Stimulated activated CD8-positive, alpha-beta memory T cell treated with anti-CD3 and anti-CD28 coated beads, Interleukin-7, amount 100 ng/mL, for 1 hour (primary cell): ENCODE measurements around the gene APEH.
"Not testable (repeated sequence)": the region's sequence is repeated elsewhere in the genome, so short reads cannot be mapped to it uniquely, and the experiment has no call there.

Experiments used
- DNase-seq, 2 donors: peaks; one replicate each; pipeline ENCODE4 v3.0.0-alpha.2; 2020; ENCODE audit warnings: low read depth in 2 of 2

Gene APEH

DNA sequence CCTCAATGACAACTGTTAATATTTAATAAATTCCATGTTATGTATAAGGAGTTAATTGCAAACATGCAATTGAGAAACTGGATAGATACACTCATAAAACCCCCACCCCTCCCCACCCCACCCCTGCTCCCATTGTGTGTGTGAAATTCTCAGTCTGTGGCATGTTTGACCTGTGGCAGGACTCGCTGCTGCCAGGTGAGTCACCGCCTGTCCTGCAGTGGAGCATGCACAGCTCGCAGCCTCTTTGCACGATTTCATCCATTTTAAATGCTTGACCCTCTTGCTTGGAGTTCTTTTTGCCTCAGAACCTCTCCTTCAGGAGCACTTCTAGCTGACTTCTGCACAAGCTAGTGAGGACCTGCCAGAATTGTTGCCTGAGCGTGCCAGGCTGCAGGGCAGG lies 5.3 kb upstream of the APEH start:
- DNase-seq: no peak

DNA sequence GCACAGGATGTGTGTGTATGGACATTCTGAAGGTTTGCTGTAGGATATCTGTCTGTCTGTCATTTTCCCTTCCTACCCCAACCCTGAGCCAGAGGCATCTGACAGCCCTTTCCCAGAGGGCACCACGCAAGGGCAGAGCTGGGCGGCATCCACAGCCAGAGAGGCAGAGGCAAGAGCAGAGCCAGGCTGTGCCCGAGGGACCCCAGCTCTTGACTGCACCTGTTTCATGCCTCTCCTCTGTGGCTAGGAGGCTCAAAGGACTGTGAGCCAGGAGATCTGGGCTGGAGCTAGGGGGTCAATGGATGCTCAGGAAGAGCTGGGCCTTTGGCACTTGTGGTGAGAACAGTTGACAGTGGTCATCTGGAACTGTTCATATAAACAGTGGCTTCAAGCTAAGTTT lies 4.8 kb upstream of the APEH start:
- DNase-seq: no peak

DNA sequence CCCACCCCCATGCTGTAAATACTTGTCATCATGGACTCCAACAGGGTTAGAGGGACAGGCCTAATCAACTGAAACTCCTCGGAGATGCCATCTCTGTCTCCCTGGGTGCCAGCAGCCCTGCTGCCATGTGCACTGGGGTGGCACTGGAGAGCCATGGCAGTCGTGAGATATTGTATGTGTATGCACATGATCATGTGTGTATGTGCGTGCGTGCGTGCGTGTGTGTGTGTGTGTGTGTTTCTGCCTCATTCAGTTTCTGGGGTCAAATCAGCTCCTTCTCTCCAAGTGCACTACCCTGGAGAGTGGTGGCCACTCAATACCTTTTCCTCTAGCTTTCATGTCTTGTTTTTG lies 3.2 kb upstream of the APEH start:
- DNase-seq: no peak

DNA sequence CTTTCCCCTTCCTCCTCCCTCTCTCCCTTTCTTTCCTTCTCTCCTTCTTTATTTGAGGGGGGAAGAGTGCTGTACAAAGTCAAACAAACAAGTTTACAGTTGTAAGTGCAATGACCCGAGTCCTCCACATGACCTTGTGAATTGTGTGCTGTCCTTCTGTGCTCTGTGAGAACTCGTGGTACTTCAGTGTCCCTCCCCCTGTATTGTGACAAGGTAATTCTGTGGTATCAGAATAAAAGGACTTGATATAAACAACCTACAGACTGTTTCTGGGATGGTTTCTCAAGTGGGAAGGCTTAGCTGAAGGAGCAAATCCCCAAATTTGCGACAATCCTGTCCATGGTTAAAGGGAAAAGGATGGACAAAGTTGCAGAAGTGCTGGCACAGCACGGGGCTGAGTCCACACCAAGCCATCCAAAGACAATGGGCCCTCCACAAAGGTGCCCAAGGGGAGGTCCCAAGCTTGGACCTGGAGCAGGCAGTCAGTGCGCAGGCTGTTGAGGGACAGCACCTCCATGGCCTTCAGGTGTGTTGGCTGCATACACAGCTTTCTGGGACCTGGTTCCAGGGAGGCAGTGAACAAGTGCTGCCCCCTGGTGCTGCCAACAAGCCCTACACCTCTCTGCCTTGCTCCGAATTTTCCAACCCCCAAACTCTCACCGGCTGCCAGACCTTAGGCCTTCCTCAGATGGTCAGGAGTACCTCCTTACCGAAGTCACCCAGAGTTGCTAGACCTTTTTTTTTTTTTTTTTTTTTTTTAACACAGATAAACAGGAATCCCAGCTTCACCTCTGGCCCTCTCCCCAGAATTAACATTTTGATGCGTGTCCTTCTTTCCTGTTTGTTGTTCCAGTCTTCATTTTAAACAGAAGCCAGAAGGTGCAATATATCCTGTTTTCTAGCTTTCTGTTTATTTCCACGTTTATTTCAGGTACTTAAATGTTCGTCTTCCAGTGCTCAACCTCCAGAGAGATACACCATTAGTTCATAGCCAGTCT lies 2.6 kb upstream of the APEH start:
- DNase-seq: peak; percentile 48 to 57

DNA sequence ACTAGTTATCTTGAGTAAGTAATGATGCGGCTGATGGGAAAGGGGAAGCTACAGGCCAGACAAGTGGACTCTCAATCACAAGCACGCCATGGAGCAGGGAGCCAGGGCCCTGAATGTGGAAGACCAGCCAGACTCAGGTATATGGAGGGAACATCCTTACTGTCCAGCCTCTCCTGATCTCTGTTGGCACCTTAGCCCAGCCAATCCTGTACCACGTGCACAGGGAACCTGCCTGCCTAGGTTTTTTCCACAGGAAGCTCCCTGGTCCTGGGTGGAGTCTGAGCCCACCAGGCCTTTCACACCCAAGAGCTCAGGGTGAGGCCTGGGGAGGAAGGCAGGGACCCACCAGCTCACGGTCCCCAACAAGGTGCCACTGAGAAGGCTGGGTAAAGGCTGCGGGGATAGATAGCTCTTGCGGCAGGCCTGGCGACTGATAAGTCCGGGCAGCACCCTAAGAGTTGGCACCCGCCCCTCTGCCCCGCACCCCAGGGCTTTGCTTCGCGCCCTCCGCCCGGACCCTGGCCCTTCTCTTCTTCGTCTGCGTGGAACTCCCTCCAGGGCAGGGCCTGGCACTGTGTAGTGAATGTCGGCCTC lies 933 bp upstream of the APEH start:
- DNase-seq: no peak

DNA sequence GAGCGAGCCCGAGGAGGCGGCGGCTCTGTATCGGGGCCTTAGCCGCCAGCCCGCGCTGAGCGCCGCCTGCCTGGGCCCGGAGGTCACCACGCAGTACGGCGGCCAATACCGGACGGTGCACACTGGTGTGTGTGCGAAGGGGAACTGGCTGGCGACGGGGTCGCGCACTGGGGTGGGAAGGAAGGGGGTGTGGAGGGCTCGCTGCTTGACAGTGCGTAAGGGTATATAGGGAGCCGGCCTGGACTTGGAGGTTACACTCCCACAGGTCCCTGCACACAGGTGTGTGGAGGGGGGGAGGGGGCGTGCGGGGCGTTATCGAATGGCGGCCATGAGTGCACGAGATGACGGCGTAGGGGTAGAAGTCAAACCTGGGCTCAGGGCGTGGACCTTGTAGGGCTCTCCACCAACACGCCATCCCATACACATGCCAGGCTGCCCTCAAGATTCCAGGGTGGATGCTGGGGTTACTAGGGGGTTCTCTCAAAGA lies 389 bp downstream of the APEH start:
- no peak for DNase-seq

DNA sequence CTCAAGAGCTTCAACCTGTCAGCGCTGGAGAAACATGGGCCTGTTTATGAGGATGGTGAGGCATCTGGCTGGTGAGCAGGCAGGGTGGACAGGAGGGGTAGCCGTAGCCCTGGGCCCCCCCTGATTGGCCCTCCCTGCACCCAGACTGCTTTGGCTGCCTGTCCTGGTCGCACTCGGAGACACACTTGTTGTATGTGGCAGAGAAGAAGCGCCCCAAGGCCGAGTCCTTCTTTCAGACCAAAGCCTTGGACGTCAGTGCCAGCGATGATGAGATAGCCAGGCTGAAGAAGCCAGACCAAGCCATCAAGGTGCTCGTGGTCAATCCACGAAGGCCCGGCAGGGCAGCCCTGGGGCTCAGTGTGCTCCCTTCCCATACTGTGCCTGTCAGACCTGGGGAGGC lies 1.8 kb downstream of the APEH start:
- DNase-seq: no peak

DNA sequence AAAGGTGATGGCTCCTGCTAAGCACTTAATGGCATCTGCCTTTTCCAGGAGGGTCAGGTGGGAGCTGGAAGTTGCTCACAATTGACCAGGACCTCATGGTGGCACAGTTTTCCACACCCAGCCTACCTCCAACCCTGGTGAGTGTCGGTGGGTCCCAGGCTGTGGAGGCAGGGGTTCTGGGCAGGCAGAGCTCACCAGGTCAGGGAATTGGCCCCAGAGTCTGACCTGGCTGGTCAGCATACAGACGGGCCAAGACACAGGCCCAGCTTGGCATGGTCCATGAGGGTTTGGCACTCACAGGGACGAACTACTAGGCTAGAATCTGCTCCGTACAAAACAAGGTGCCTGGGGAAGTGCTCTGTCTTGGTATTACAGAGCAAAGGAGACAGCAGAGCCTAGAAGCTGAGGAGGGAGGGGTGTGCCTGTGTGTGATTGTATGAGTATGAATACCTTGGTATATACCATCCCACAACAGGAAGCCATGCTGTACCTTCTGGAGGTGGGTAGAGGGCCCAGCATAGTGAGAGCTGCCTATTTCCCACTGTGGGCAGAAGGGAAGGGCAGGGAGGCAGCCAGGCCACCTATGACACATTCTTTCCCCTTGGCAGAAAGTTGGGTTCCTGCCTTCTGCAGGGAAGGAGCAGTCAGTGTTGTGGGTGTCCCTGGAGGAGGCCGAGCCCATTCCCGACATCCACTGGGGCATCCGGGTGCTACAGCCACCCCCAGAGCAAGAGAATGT lies 6.5 kb downstream of the APEH start:
- DNase-seq: no peak

DNA sequence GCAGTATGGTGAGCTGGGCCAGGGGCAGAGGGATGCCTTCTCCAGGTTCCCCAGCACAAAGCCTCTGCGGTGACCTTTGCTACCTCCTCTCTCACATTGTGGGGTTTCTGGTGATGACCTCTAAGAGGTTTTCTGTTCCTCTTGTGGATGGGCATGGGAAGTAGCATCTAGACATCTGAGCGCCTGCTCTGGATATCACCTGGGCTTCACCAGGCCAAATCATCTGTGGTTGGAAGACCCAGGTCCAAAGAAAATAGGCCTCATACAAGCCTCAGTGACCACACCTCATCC lies 7.0 kb downstream of the APEH start:
- no peak for DNase-seq

DNA sequence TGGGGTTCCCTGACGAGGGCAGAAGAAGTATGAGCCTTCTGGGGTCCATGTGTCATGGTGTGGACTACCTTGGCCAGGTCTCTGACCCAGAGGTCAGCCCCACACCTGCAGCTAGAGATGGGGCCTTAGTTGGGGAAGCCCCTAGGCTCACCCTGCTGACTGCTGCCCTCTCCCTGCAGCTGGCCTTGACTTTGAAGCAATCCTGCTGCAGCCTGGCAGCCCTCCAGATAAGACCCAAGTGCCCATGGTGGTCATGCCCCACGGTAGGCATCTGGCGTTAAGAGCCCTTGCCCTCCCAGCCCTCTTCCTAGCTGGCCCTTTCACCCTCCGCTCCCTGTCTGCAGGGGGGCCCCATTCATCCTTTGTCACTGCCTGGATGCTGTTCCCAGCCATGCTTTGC lies 7.4 kb downstream of the APEH start:
- DNase-seq: no peak

DNA sequence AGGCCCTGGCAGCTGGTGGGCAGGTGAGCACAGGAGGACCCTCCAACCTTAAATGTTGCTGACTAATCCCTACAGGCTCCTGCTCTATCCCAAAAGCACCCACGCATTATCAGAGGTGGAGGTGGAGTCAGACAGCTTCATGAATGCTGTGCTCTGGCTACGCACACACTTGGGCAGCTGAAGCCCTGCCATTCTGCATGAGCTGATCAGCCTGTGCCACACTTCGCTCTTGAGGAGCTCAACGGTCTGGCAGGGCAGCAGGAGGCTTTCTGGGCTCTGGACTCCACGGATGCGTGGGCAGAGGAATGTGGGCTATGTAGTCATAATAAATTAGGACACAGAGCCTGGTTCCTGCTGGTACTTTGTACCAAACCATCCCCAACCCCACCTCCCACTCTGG lies 9.0 kb downstream of the APEH start:
- DNase-seq: no peak

DNA sequence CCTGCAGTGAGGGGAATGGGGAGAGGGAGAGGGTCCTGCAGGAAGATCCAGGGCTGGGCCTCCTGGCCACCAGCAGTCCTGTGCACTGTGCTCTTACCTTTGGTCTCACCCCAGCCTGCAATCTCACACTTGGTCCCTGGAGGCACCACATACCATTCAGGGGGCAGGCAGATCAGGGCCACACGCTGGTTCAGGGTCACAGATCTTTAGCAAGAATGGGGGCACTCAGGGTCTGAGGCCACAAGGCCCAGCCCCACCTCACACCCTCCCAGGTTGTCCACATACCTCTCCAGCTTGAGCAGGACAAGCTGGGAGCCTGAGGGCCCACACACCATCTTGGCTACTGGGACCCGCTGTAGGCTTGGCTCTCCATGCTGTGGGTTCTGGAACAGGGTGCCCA lies 10.3 kb downstream of the APEH start:
- not testable (repeated sequence) for DNase-seq

DNA sequence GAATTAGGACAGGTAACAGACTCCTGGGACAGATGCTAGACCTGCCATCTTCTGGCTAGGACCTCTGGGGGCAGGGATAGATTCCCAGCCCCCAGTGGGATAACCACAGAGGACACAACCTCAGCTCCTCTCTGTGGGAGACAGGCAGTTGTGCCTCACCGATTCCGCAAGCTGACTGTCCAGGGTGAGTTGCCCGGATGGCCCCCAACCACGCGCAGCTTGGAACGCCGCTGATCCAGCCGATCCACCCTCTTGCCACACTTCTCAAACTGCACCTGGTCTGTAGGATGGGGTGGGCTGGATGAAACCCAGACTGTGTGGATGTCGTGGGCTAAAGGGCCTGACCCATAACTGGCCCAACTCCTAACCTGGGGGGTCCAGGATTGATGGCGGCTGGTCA lies 11.0 kb downstream of the APEH start:
- DNase-seq: not testable (repeated sequence)

DNA sequence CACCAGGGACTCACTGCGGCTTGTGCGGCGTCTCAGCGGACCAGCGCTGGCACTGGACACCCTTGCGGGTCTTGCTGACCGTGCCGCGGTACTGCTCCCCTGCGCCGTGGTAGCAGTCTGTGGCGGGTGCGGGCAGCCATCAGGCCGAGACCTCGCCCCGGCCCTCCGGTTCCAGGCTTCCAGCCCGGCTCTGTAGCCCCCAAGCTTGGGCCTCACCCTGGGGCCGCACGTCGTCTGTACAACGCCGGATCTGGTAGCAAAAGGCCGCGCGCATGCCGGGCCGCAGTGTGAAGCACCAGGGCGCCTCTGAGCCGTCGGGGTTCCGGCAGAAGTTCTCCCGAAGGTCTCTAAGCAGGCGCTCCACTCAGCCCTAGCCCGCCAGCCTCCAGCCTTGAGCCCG lies 11.7 kb downstream of the APEH start:
- DNase-seq: not testable (repeated sequence)

DNA sequence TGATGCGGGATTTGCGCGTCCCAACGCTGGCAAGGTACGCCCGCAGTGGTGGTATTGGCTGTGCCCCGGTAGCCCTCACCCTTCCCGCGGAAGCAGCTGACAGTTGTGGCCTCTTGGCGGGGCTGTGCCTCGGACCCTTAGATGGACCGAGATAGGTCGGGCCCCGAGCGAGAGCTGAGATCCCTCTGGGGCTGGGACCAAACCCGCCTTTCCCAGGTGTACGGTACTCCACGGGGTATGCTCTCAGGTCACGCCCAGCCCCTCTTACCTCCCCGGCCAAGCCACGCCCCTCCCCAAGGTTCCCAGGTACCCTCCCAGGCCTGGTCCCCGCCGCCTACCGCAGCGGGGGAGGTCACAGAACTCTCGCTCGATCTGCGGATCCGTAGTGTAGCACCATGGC lies 12.2 kb downstream of the APEH start:
- DNase-seq: not testable (repeated sequence)

DNA sequence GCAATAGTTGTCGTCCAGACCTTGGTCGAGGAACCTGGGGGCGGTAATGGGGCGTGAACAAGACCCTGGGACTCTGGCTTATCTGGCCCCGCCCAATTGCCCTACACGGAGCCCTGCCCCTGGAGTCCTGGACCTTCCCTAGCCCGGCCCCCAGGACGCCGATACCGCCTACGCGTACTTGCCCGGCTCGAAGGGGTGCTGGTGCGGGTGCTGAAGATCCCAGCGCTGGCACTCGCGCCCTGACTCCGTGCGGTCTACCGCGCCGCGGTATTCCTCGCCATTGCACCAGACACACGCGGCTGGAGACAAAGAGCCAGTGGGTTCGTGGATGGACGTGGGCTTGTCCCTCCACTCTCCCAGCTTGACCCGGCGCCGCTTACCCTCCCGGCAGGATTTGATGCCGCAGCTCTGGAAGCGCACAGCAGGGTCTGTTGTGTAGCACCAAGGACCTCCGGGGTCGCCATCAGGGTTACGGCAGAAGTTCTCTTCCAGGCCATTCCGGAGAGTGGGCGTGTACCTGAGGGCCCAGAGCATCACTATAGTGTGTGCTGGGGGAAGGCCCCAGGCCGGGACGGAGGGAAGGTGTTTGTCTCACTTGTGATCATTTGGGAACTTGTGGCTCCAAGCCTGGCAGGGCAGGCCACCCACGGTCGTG lies 12.7 kb downstream of the APEH start:
- not testable (repeated sequence) for DNase-seq

DNA sequence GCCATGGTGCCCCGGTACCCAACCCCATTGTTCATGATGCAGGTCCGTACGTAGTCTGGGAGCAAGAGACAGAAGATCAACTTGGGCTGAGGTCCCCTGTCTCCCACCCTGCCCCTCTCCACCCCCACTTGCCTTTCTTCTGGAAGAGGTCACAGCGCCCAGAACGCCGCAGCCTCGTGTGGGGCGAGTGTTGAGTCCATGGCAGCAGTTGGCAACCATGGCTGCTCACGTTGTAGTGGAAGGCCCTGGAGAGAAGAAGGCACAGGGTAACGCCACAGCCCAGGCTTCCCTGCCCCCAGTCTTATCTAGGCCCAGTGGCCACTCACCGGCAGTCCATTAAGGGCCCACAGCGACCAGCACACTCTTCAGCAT lies 13.3 kb downstream of the APEH start:
- DNase-seq: not testable (repeated sequence)

DNA sequence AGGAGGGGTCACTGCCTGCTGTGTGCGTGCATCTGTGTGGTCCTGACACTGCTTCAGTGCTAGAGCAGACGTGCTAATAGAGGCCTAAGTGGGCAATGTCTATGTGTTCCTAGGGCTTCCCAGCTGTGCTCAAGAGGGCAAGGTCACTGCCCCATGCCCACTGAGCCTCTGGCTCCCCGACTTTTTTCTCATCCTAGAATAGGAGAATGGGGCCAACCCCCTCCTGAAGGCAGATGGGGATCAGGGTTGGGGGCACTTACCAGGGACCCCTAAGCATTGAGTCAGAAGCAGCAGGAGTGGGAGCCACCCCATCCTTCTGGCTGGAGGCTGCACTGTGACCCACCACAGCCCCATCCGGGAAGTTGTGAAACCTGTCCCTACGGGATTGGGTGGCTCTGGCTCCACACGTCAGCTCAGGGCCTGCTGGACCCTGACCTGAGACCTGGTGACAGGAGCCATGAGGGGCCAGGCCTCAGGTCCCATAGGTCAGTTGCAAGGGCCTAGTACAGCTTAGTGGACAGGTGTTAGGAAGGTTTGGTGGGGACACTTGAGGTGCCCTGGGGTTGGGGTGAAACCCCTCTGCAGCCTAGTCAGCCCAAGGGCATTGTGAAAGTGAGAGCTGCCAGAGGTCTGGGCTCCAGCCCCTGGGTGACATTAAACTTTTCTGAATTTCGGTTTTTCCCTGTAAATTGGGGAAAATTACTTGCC lies 14.3 kb downstream of the APEH start:
- not testable (repeated sequence) for DNase-seq

DNA sequence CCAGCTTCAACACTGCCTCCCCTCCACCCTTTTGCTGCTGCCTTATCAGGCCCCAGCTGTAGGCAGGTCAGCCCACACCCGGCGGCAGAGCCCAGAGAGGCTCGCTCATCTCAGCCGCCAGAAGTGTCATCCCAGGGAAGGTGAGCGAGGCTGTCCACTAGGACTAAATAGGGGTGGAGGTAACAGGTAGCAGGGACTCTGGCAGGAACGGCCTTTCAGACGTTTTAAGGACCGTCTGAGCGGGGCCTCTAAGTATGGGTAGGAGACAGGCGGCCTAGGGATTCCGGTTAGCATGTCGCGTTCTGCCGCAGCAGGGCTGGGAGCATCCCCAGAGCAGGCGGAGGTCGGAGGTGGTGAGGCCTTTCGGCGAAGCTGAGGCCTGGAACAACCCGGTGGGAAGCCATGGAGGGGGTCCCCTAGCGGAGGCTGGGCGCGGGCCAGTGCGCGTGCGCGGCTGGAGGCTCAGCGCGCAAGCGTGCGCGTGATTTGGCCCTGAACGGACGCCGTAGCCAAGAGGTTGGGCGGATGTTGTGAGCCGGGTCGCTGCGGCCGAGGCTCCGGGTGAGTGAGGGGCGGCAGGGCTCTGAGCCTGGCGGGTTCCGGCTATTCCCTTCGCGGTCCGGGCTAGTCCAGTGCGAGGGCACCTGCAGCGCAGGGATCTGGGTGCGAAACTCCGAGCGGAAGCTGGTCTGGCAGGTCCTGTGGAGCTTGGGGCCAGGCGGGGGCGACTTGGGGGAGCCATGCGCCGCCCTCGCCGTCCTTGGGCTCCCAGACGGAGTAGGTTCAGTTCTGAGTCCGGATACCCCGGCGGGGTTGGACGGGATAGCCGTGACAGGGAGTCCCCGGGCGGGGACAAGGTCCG lies 15.1 kb downstream of the APEH start, which contains the start of the genes MST1 and RNF123:
Gene MST1, minus strand, starts transcription at position 429 of the 862 bp plus-strand sequence. CDS start 783 bp downstream, outside the sequence.
Gene RNF123, plus strand, starts transcription at position 512 of the 862 bp plus-strand sequence. CDS start 1,609 bp downstream, outside the sequence.
- DNase-seq: peak; percentile 80 to 84

DNA sequence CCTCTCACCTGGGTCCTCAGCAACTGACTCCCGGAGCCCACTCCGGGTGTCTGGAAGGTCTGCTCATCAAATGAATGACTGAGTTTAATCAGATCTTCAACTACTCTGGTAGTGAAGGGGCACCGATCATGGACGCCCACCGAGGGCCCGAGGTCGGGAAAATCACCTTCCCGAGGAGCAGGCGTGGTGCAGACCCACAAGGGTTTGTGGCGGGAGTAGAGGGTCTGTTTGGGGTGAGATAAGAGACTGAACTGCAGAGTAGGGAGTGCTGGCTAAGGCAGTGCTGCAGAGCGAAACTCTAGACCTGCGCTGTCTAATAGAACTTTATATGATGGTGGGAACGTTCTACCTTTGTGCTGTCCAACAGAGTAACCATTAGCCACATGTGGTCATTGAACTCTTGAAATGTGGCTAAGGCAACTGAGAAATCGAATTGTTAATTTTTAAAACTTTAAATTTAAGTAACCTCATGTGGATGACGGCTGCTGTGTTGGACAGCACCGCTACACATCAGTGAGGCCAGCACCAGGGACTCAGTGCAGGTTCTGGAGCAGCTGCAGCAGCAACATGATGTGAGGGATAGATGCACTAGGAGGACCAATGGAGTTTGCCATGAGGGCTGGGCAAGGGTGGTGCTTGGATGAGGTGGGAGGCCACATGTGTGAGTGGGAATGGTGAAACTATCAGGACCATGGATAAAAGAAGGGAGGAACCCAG lies 15.9 kb downstream of the APEH start:
- not testable (repeated sequence) for DNase-seq
